ENCODE results near the gene BICC1.

DNA sequence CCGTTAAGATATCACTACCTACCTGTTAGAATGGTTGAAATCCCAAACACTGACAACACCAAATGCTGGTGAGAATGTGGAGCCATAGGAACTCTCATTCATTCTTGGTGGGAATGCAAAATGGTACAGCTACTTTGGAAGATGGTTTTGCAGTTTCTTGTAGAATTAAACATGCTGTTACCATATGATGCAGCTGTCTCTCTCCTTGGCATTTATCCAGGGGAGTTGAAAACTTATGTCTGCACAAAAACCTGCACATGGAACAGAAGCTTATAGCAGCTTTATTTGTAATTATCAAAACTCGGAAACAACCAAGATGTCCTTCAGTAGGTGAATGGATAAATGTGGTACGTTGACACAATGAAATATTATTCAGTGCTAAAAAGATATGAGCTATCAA lies 199.5 kb downstream of the BICC1 start:
- TF ChIP-seq, protein P1, sequence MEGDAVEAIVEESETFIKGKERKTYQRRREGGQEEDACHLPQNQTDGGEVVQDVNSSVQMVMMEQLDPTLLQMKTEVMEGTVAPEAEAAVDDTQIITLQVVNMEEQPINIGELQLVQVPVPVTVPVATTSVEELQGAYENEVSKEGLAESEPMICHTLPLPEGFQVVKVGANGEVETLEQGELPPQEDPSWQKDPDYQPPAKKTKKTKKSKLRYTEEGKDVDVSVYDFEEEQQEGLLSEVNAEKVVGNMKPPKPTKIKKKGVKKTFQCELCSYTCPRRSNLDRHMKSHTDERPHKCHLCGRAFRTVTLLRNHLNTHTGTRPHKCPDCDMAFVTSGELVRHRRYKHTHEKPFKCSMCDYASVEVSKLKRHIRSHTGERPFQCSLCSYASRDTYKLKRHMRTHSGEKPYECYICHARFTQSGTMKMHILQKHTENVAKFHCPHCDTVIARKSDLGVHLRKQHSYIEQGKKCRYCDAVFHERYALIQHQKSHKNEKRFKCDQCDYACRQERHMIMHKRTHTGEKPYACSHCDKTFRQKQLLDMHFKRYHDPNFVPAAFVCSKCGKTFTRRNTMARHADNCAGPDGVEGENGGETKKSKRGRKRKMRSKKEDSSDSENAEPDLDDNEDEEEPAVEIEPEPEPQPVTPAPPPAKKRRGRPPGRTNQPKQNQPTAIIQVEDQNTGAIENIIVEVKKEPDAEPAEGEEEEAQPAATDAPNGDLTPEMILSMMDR (IDR thresholded peaks at IDR 0.05), result no peak
- no peak for TF ChIP-seq POLR2A (IDR thresholded peaks at IDR 0.05)

Data from thyroid gland (tissue), 4 donors.